Urinary bladder (tissue), 4 donors: ENCODE data around the gene GLOD4. TPM values are rescaled to one million over a fixed set of nuclear protein-coding genes. Genes with fewer than 3 reads are reported as not detected.
"Not testable (repeated sequence)": the region's sequence is repeated elsewhere in the genome, so short reads cannot be mapped to it uniquely, and the experiment has no call there.

Source experiments
- DNase-seq: peaks from one replicate; pipeline ENCODE4 v3.0.0-alpha.2; 2015; ENCODE audit errors: extremely low spot score
- H3K27ac ChIP-seq: one replicate; pipeline ENCODE4 v1.5.1; 2013; ENCODE audit warnings: low read depth, mild to moderate bottlenecking, moderate library complexity
- H3K36me3 ChIP-seq: one replicate; pipeline ENCODE4 v1.6.1; 2013; ENCODE audit warnings: mild to moderate bottlenecking, moderate library complexity; ENCODE audit not compliant: insufficient read depth
- H3K4me1 ChIP-seq: one replicate; pipeline ENCODE4 v1.6.1; 2013; ENCODE audit warnings: mild to moderate bottlenecking, moderate library complexity; ENCODE audit not compliant: insufficient read depth
- H3K4me3 ChIP-seq: one replicate; pipeline ENCODE4 v1.5.1; 2013; ENCODE audit warnings: low read depth, low read length
- WGBS: extraction: QIAGEN DNeasy Blood & Tissue Kit; methylation state at CpG from one replicate; pipeline ENCODE4 v1.1.7; 2013; 5-methylcytosine and 5-hydroxymethylcytosine counted together
- polyA plus RNA-seq: library from polyadenylated mRNA; stranded (reverse); fragments of 200-250 nt; gene quantifications from one replicate; pipeline ENCODE4 v1.2.3, GENCODE V29; 2013
- total RNA-seq: library from RNA; depleted of rRNA; stranded (reverse); fragments of >200 nt; gene quantifications from one replicate; pipeline ENCODE4 v1.2.3, GENCODE V29; 2014
- donor health status: healthy with polysubstance abuse.
- donor health status: healthy.

GLOD4 gene, protein sequence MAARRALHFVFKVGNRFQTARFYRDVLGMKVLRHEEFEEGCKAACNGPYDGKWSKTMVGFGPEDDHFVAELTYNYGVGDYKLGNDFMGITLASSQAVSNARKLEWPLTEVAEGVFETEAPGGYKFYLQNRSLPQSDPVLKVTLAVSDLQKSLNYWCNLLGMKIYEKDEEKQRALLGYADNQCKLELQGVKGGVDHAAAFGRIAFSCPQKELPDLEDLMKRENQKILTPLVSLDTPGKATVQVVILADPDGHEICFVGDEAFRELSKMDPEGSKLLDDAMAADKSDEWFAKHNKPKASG
- total RNA-seq = 41.0 TPM
- 44.0 TPM for polyA plus RNA-seq

GRCh38 chr17:781805-782731, at the start of gene GLOD4, which contains the start of gene MRM3:
GLOD4 (minus strand) TSS chr17:782280; CDS start chr17:782255, 25 bp downstream.
MRM3 (plus strand) TSS chr17:782353; CDS start chr17:782379, 26 bp downstream.
- Histone ChIP-seq H3K4me1 (no peaks in the 10 kb centered on the region), H3K4me3 (peak within 1 kb of the TSS; percentile 78), H3K27ac (peak within 1 kb of the TSS; percentile 69), H3K36me3 (no peaks in the 10 kb centered on the region)
- under 1% methylated on average over 87 of the region's 87 CpGs for WGBS
- DNase-seq = peak; percentile 55

DNA sequence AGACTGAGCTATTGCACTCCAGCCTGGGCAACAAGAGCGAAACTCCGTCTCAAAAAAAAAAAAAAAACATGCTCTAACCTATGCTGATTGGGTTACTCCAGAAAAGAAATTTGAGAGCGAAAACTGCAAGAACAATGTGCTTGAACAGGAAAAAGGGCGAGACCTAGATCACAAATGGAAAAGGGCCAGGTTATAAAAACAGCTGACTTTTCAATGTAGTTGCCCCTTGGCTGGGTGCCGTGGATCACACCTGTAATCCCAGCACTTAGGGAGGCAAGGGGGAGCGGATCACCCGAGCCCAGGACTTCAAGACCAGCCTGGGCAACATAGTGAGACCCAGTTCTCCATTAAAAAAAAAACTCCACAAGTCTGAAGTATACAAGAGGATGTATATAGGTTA, 48.9 kb upstream of the GLOD4 start:
- H3K4me1 ChIP-seq = no peaks in the 10 kb centered on the region
- H3K27ac ChIP-seq = no peak overlapping the region
- H3K36me3 ChIP-seq = no peaks in the 10 kb centered on the region
- no peak for DNase-seq
- WGBS = 90% methylated on average over 7 of the region's 7 CpGs
- no peak overlapping the region for H3K4me3 ChIP-seq

DNA sequence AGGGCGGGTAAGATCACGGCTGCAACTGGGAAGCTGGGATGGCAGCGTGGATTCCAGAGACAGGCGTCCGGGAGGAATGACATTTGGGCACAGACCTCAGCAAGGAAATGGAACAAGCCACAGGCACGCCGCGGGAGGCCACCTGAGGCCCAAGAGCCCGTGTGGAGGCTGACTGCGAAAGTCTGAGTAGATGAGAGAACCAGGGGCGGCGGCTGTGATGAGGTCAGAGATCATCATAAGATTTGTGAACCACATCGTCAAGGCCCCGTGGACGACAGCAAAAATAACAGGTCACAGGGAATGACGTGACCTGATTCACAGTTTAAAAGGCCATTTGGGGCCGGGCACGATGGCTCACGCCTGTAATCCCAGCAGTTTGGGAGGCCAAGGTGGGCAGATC, 48.3 kb upstream of the GLOD4 start:
- 76% methylated on average over 19 of the region's 19 CpGs for WGBS
- Histone ChIP-seq H3K36me3 (no peaks in the 10 kb centered on the region), H3K4me3 (no peak overlapping the region), H3K27ac (peak overlapping the region; percentile 66), H3K4me1 (no peaks in the 10 kb centered on the region)
- DNase-seq = no peak

DNA sequence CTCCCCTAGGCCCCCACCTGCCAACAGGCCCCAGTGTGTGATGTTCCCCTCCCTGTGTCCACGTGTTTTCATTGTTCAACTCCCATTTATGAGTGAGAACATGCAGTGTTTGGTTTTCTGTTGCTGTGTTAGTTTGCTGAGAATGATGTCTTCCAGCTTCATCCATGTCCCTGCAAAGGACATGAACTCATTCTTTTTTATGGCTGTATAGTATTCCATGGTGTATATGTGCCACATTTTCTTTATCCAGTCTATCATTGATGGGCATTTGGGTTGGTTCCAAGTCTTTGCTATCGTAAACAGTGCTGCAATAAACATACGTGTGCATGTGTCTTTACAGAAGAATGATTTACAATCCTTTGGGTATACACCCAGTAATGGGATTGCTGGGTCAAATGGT, 47.5 kb upstream of the GLOD4 start:
- H3K4me1 ChIP-seq, H3K27ac ChIP-seq, H3K4me3 ChIP-seq, DNase-seq, H3K36me3 ChIP-seq: not testable (repeated sequence)
- 62% methylated on average over 3 of the region's 3 CpGs for WGBS

DNA sequence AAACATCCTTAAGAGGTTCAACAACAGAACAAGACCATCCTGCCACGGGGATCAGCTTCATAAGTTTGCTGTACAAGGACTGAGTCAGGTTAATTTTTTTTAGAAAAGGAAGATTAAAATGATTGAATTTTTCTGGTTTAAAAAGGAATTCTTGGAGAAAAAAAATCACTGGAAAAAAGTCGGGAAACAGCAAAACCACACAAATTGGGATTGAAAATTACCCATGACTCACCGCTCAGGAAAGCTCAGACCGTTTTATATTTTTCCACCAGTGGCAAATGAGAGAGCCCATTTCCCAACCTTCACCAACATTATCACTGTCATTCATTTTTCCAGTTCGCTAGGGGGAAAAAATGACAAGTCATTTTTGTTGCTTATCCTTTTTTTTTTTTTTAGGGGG, 46.7 kb upstream of the GLOD4 start:
- DNase-seq = no peak
- H3K27ac ChIP-seq = no peak overlapping the region
- H3K36me3 ChIP-seq = no peaks in the 10 kb centered on the region
- WGBS = 81% methylated on average over 5 of the region's 5 CpGs
- H3K4me3 ChIP-seq = no peak overlapping the region
- H3K4me1 ChIP-seq = no peaks in the 10 kb centered on the region

GRCh38 chr17:826778-827177, 44.7 kb upstream of the GLOD4 start:
- WGBS = 89% methylated on average over 21 of the region's 21 CpGs
- no peak for DNase-seq

DNA sequence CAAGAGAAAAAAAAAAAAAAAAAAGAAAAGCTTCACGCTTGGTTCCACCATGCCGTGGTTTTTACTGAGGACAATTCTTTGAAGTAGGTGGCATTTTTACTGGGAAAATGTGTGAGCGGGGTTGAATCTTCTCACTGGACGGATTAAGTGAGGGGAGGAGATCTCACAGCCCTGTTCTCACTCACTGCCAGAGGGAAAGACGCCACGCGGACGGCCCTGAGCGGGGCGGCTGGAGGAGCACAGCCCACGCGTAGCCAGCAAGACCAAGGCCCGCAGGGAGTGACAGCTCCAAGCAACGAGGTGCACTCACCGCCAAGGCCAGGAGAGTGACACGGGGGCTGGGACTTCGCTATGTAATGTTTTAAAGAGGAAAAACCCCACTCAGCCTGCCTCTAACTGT, 43.1 kb upstream of the GLOD4 start:
- Histone ChIP-seq H3K27ac (no peak overlapping the region), H3K4me1 (no peaks in the 10 kb centered on the region), H3K4me3 (no peak overlapping the region), H3K36me3 (no peaks in the 10 kb centered on the region)
- DNase-seq = no peak
- 81% methylated on average over 17 of the region's 17 CpGs for WGBS

More at GRCh38 chr17:826778-827177, 44.7 kb upstream of the GLOD4 start:
- H3K4me3 ChIP-seq = no peak overlapping the region
- no peaks in the 10 kb centered on the region for H3K36me3 ChIP-seq
- H3K4me1 ChIP-seq = no peaks in the 10 kb centered on the region
- no peak overlapping the region for H3K27ac ChIP-seq

DNA sequence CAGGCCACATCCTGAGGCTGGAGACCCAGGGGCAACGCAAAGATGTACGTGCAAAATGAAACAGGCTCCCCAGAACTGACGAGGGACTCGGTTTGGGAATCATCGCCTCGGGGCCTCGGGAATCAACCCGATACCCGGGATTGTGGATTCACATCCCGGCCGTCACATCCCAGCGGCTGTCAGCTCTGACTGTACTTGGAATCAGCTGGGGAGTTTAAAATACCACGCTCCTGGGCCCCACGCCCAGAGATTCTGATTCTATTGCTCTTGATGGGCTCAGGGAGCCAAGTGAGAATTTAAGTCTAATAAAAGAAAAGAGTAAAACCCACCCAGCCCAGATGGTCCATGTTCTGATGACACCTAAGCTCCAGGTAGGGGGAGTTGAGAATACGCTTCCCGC, 42.3 kb upstream of the GLOD4 start:
- DNase-seq = no peak
- H3K4me3 ChIP-seq = no peak overlapping the region
- no peaks in the 10 kb centered on the region for H3K4me1 ChIP-seq
- no peaks in the 10 kb centered on the region for H3K36me3 ChIP-seq
- no peak overlapping the region for H3K27ac ChIP-seq
- whole genome bisulfite sequencing = 85% methylated on average over 16 of the region's 16 CpGs

DNA sequence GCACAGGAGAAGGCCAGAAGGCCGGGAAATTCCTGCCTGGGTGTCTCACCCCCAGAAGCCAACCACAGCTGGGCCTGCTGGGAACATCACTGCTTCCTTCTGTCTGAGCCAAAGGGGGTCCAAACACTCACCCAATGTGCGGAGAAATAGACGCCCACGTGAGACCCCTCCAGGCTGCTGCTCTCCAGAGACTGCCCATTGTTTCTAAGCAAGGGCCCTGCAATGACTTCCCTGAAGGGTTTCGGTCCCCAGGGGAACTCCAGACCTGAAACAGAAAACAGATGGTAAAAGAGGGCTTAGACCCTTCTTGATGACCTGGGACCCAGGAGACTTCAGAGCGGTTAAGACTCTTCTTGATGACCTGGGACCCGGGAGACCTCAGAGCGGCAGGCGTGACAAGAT, 41.4 kb upstream of the GLOD4 start:
- no peak overlapping the region for H3K4me3 ChIP-seq
- DNase-seq = no peak
- H3K36me3 ChIP-seq = no peaks in the 10 kb centered on the region
- H3K4me1 ChIP-seq = no peaks in the 10 kb centered on the region
- 92% methylated on average over 9 of the region's 9 CpGs for WGBS
- no peak overlapping the region for H3K27ac ChIP-seq

DNA sequence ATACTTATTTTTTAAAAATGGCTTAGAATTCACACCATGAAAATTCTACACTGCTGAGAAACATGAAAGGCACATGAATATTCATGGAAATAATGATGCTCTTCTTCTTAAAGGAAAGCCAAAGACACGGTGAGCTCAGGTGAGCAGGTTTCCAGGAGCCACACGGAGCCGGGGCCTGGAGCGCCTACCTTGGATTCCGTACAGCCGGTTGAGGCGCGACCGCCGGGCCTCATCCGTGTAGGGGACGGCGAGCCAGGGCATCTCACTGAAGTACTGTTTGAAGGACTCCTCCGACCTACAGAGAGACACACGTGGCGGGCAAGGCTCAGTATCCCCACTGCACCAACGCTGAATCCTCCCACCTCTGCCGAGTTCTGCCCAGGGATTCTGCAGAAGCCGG, 37.2 kb upstream of the GLOD4 start:
- Histone ChIP-seq H3K27ac (no peak overlapping the region), H3K4me3 (no peak overlapping the region), H3K4me1 (no peaks in the 10 kb centered on the region), H3K36me3 (no peaks in the 10 kb centered on the region)
- DNase-seq = no peak
- WGBS = 95% methylated on average over 19 of the region's 19 CpGs

- DNase-seq = no peak
- Histone ChIP-seq H3K27ac (no peak overlapping the region), H3K4me1 (no peaks in the 10 kb centered on the region), H3K4me3 (no peak overlapping the region), H3K36me3 (no peaks in the 10 kb centered on the region)
- WGBS = 92% methylated on average over 20 of the region's 20 CpGs
Observed at GRCh38 chr17:814371-814770, 32.3 kb upstream of the GLOD4 start.

DNA sequence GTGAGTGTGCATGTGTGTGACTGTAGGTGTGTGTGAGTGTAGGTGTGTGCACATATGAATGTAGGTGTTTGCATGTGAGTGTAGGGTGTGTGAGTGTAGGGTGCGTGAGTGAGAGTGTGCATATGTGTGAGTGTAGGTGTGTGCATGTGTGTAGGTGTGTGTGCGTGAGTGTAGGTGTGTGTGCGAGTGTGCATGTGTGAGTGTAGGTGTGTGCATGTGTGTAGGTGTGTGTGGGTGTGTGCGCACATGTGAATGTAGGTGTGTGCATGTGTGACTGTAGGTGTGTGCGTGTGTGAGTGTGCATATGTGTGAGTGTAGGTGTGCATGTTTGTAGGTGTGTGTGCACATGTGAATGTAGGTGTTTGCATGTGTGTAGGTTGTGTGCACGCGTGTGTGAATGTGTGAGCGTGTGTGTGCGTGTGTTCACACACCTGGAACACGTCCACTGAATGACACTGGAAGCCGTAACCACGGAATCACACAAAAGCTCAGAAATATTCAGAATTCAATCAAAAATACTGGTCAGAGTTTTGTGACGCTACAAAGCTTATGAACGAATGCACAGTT, 30.6 kb upstream of the GLOD4 start:
- no peak for DNase-seq
- H3K4me3 ChIP-seq = no peak overlapping the region
- no peaks in the 10 kb centered on the region for H3K4me1 ChIP-seq
- no peak overlapping the region for H3K27ac ChIP-seq
- 95% methylated on average over 14 of the region's 14 CpGs for WGBS
- H3K36me3 ChIP-seq = no peaks in the 10 kb centered on the region

GRCh38 chr17:811051-811784, 29.1 kb upstream of the GLOD4 start:
- Histone ChIP-seq H3K4me3 (no peak overlapping the region), H3K36me3 (no peaks in the 10 kb centered on the region), H3K27ac (no peak overlapping the region), H3K4me1 (no peaks in the 10 kb centered on the region)
- DNase-seq = no peak
- 74% methylated on average over 29 of the region's 29 CpGs for WGBS
